Thyroid gland (tissue), 4 donors: Measurements from ENCODE around the gene SPAAR.

Experiments used
- POLR2A ChIP-seq, 2 donors: fragments of 450-650 bp; IDR thresholded peaks; one replicate each; pipeline ENCODE4 v1.6.1; 2017; ENCODE audit warnings: antibody characterized with exemption in 2 of 2, mild to moderate bottlenecking in 2 of 2, moderate library complexity in 1 of 2
- TF ChIP-seq, protein P1 (sequence below), 6 experiments: fragments of 200-600 bp in 3 of 6; fragments of 450-650 bp in 3 of 6; sonication (generic) in 3 of 6; IDR thresholded peaks; one replicate each; pipeline ENCODE4 v1.5.1; 2016 to 2019; ENCODE audit warnings: antibody characterized with exemption in 6 of 6, mild to moderate bottlenecking in 2 of 6, inconsistent platforms in 1 of 6, moderate library complexity in 1 of 6

DNA sequence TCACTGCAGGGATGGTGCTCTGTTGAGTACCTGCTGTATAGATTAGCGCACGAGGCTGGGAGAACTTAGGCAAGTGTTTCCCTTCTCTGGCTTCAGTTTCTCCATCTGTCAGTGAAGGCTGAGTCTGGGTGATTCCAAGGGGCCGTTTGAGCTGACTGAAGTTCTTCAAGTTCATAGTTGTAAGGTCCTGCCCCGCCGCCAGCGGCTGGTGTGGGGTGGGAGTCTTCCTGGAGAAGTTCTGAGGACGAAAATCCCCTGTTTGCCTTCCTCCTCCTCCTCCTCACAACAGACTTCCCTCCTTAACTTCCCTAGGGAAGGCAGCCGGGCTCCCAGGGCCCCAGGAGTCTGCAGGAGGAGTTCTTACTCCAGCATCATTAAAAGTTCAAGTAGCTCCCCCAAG is 5.0 kb upstream of the SPAAR start:
- TF ChIP-seq, protein P1, sequence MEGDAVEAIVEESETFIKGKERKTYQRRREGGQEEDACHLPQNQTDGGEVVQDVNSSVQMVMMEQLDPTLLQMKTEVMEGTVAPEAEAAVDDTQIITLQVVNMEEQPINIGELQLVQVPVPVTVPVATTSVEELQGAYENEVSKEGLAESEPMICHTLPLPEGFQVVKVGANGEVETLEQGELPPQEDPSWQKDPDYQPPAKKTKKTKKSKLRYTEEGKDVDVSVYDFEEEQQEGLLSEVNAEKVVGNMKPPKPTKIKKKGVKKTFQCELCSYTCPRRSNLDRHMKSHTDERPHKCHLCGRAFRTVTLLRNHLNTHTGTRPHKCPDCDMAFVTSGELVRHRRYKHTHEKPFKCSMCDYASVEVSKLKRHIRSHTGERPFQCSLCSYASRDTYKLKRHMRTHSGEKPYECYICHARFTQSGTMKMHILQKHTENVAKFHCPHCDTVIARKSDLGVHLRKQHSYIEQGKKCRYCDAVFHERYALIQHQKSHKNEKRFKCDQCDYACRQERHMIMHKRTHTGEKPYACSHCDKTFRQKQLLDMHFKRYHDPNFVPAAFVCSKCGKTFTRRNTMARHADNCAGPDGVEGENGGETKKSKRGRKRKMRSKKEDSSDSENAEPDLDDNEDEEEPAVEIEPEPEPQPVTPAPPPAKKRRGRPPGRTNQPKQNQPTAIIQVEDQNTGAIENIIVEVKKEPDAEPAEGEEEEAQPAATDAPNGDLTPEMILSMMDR (IDR thresholded peaks at IDR 0.05), result no peak
- no peak for TF ChIP-seq POLR2A (IDR thresholded peaks at IDR 0.05)
